ENCODE data around the gene RASGEF1C. TPM values are rescaled to one million over a fixed set of nuclear protein-coding genes. Genes with fewer than 3 reads are reported as not detected.

Gene RASGEF1C
- total RNA-seq, 6 experiments from 2014 or later = not detected

GRCh38 chr5:180194410-180195345, 14.3 kb downstream of the RASGEF1C start:
- DNase-seq = no peak
- H3K27me3 Mint-ChIP-seq (ENCODE audit: insufficient read depth) = peaks cover under 1% of the 10 kb centered on the region; the same call in 1 of the 2 replicates
- H3K4me3 Mint-ChIP-seq = no peak overlapping the region
- H3K4me1 Mint-ChIP-seq (ENCODE audit: low read depth) = no peaks in the 10 kb centered on the region
- TF ChIP-seq CTCF (IDR thresholded peaks at IDR 0.05) = no peak
- H3K9me3 Mint-ChIP-seq = peaks cover 49% of the 10 kb centered on the region
- no peak overlapping the region for H3K27ac Mint-ChIP-seq
- H3K36me3 Mint-ChIP-seq (ENCODE audit: low read depth) = peaks cover 5% of the 10 kb centered on the region; the same call in 1 of the 2 replicates

- no peak for TF ChIP-seq CTCF (IDR thresholded peaks at IDR 0.05)
- Mint-ChIP-seq H3K9me3 (peaks cover 50% of the 10 kb centered on the region), H3K27me3 (ENCODE audit: insufficient read depth) (no peaks in the 10 kb centered on the region; the same call in 1 of the 2 replicates), H3K4me1 (ENCODE audit: low read depth) (no peaks in the 10 kb centered on the region), H3K4me3 (no peak overlapping the region), H3K36me3 (ENCODE audit: low read depth) (peaks cover 5% of the 10 kb centered on the region; the same call in 1 of the 2 replicates), H3K27ac (no peak overlapping the region)
- no peak for DNase-seq
These were observed 15.1 kb downstream of the RASGEF1C start for GRCh38 chr5:180193749-180194375.

GRCh38 chr5:180191716-180192115, 17.3 kb downstream of the RASGEF1C start:
- peaks cover 60% of the 10 kb centered on the region for H3K9me3 Mint-ChIP-seq
- H3K36me3 Mint-ChIP-seq (ENCODE audit: low read depth) = peaks cover 5% of the 10 kb centered on the region; the same call in 1 of the 2 replicates
- H3K27me3 Mint-ChIP-seq (ENCODE audit: insufficient read depth) = no peaks in the 10 kb centered on the region; the same call in 1 of the 2 replicates
- no peak overlapping the region for H3K4me3 Mint-ChIP-seq
- no peaks in the 10 kb centered on the region for H3K4me1 Mint-ChIP-seq (ENCODE audit: low read depth)
- no peak for DNase-seq
- TF ChIP-seq CTCF (IDR thresholded peaks at IDR 0.05) = no peak
- no peak overlapping the region for H3K27ac Mint-ChIP-seq

GRCh38 chr5:180187767-180188166, 21.2 kb downstream of the RASGEF1C start:
- Mint-ChIP-seq H3K27ac (no peak overlapping the region), H3K9me3 (peaks cover 49% of the 10 kb centered on the region), H3K4me3 (no peak overlapping the region), H3K27me3 (ENCODE audit: insufficient read depth) (no peaks in the 10 kb centered on the region), H3K36me3 (ENCODE audit: low read depth) (peaks cover 5% of the 10 kb centered on the region; the same call in 1 of the 2 replicates), H3K4me1 (ENCODE audit: low read depth) (no peaks in the 10 kb centered on the region)
- DNase-seq = no peak
- no peak for TF ChIP-seq CTCF (IDR thresholded peaks at IDR 0.05)

GRCh38 chr5:180180846-180181245, 28.2 kb downstream of the RASGEF1C start:
- Mint-ChIP-seq H3K36me3 (ENCODE audit: low read depth) (peaks cover 4% of the 10 kb centered on the region; the same call in 1 of the 2 replicates), H3K27me3 (ENCODE audit: insufficient read depth) (peaks cover 5% of the 10 kb centered on the region; the same call in 1 of the 2 replicates)

More at GRCh38 chr5:180180846-180181245, 28.2 kb downstream of the RASGEF1C start:
- Mint-ChIP-seq H3K27ac (no peak overlapping the region), H3K9me3 (peaks cover 53% of the 10 kb centered on the region), H3K4me3 (no peak overlapping the region), H3K4me1 (ENCODE audit: low read depth) (no peaks in the 10 kb centered on the region)
- TF ChIP-seq CTCF (IDR thresholded peaks at IDR 0.05) = no peak
- DNase-seq = no peak
